ENCODE results near the gene CDK6. TPM values are rescaled to one million over a fixed set of nuclear protein-coding genes. Genes with fewer than 3 reads are reported as not detected.
A peak's percentile ranks its signal among the peaks of the same experiment; 100 is the strongest.

The CDK6 gene
- total RNA-seq, 1 donor: 45.6 TPM

DNA sequence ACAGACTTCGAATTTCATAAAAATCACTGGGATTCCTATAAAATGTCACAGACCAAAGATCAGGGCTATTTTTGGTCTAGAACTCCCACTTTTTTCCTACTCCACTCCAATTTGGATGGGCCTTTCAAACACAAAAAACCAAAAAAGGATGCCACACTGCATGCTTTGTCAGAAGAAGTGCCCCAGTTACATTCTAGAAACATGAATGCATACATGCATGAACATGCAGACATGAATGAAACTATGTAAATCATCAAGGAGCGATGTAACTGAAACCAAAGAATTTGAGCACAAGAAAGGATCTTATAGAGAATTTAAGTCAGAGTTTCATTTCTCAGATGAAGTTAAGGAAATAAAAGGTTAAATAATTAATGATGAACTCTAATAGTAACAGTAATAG lies 214.3 kb downstream of the CDK6 start:
- no peak overlapping the region for H3K4me2 ChIP-seq (ENCODE audit: insufficient read depth, low read length)
- H3K9me3 ChIP-seq (ENCODE audit: low read depth, low read length): no peaks in the 10 kb centered on the region
- H2AFZ ChIP-seq (ENCODE audit: low read length): no peak overlapping the region
- H3K4me3 ChIP-seq (ENCODE audit: insufficient read depth, low read length): no peak overlapping the region
- H3K27ac ChIP-seq (ENCODE audit: low read depth, low read length): peak overlapping the region; percentile 31
- H3K79me2 ChIP-seq (ENCODE audit: insufficient read depth, low read length): peaks cover 41% of the 10 kb centered on the region
- H4K20me1 ChIP-seq (ENCODE audit: insufficient read depth, low read length): no peaks in the 10 kb centered on the region
- H3K27me3 ChIP-seq (ENCODE audit: insufficient read depth, low read length): no peaks in the 10 kb centered on the region
- no peak for DNase-seq (ENCODE audit: insufficient read length, low spot score, missing footprints)
- peaks cover 13% of the 10 kb centered on the region for H3K36me3 ChIP-seq (ENCODE audit: insufficient read depth, low read length)
- peaks cover 25% of the 10 kb centered on the region for H3K4me1 ChIP-seq (ENCODE audit: insufficient read depth, low read length)
- TF ChIP-seq, protein P1, sequence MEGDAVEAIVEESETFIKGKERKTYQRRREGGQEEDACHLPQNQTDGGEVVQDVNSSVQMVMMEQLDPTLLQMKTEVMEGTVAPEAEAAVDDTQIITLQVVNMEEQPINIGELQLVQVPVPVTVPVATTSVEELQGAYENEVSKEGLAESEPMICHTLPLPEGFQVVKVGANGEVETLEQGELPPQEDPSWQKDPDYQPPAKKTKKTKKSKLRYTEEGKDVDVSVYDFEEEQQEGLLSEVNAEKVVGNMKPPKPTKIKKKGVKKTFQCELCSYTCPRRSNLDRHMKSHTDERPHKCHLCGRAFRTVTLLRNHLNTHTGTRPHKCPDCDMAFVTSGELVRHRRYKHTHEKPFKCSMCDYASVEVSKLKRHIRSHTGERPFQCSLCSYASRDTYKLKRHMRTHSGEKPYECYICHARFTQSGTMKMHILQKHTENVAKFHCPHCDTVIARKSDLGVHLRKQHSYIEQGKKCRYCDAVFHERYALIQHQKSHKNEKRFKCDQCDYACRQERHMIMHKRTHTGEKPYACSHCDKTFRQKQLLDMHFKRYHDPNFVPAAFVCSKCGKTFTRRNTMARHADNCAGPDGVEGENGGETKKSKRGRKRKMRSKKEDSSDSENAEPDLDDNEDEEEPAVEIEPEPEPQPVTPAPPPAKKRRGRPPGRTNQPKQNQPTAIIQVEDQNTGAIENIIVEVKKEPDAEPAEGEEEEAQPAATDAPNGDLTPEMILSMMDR (IDR thresholded peaks at IDR 0.05; ENCODE audit: extremely low read depth, low read depth, low read length): no peak

DNA sequence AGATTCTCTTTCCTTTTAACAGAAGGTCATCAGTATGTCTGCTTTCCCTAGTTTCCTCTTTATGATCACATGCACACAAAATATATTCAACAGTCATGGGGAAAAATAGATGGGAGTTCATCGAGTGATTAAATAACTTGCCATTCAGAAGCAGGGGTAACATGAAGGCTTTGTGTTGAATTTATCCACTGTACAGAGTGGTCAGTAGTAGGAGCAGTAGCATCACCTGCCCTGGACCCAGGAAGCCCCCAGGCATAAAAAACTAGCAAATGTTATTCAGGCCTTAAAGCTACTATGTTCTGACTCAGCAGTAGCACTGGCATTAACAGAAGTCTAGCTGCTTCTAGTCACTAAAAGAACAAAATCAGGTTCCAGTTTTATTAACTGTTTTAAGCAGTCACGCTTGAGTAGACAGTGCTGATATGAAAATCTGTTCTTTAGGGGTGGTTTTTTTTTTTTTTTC lies 214.8 kb downstream of the CDK6 start:
- Histone ChIP-seq H4K20me1 (ENCODE audit: insufficient read depth, low read length) (no peaks in the 10 kb centered on the region), H2AFZ (ENCODE audit: low read length) (no peak overlapping the region), H3K27me3 (ENCODE audit: insufficient read depth, low read length) (no peaks in the 10 kb centered on the region), H3K79me2 (ENCODE audit: insufficient read depth, low read length) (peaks cover 41% of the 10 kb centered on the region), H3K4me2 (ENCODE audit: insufficient read depth, low read length) (peak overlapping the region; percentile 63), H3K36me3 (ENCODE audit: insufficient read depth, low read length) (peaks cover 17% of the 10 kb centered on the region), H3K4me3 (ENCODE audit: insufficient read depth, low read length) (no peak overlapping the region), H3K4me1 (ENCODE audit: insufficient read depth, low read length) (peaks cover 25% of the 10 kb centered on the region), H3K9me3 (ENCODE audit: low read depth, low read length) (no peaks in the 10 kb centered on the region), H3K27ac (ENCODE audit: low read depth, low read length) (peak overlapping the region; percentile 31)
- TF ChIP-seq, protein P1 (IDR thresholded peaks at IDR 0.05; ENCODE audit: extremely low read depth, low read depth, low read length): no peak
- no peak for DNase-seq (ENCODE audit: insufficient read length, low spot score, missing footprints)

DNA sequence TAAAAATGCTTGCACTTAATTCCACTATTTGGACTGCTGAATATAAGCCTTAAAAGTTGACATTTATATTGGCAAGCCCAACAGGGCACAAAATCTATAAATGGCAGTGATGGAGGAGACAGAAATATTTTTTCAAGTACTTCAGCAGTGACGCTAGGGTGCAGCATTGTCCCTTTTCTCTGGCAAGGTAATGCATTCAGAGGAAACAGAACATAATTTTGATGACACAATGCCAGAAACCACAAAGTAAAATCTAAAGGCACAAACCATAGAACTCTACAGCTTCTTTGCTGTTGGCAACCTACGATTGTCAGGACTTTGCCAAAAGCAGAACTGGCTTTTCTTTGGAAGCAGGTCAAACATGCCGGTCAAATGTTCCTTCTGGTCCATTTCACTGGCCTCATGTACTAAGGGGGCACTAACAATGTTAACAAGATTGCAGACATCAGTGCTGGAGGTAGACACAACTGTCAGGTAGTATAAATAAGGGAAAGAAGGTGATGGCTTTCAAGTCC lies 215.3 kb downstream of the CDK6 start:
- TF ChIP-seq, protein P1 (IDR thresholded peaks at IDR 0.05; ENCODE audit: extremely low read depth, low read depth, low read length): peak; percentile 83
- no peaks in the 10 kb centered on the region for H4K20me1 ChIP-seq (ENCODE audit: insufficient read depth, low read length)
- no peak overlapping the region for H3K4me3 ChIP-seq (ENCODE audit: insufficient read depth, low read length)
- no peaks in the 10 kb centered on the region for H3K27me3 ChIP-seq (ENCODE audit: insufficient read depth, low read length)
- H3K9me3 ChIP-seq (ENCODE audit: low read depth, low read length): no peaks in the 10 kb centered on the region
- H3K36me3 ChIP-seq (ENCODE audit: insufficient read depth, low read length): peaks cover 22% of the 10 kb centered on the region
- peak overlapping the region; percentile 31 for H3K27ac ChIP-seq (ENCODE audit: low read depth, low read length)
- peak overlapping the region; percentile 63 for H3K4me2 ChIP-seq (ENCODE audit: insufficient read depth, low read length)
- no peak overlapping the region for H2AFZ ChIP-seq (ENCODE audit: low read length)
- DNase-seq (ENCODE audit: insufficient read length, low spot score, missing footprints): peak; percentile 67
- peaks cover 24% of the 10 kb centered on the region for H3K4me1 ChIP-seq (ENCODE audit: insufficient read depth, low read length)
- H3K79me2 ChIP-seq (ENCODE audit: insufficient read depth, low read length): peaks cover 37% of the 10 kb centered on the region

DNA sequence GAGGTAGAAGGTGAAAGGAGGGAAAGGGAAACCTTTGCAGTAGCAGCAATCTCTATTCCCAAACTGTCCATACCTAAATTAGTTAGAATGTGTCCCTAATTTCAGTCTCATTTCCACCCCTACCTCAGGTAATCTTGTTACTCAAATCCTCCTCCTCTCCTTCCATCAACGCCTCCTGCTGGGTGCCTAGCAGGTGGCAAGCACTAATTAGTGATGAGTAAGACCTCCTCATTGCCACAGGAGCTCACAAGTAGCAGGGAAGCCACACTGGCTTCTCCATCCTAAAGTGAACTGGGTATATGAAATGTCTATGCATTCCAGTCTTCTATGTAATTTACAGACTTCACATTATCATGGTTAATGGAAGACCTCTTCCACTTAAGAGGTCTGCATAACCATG lies 220.5 kb downstream of the CDK6 start:
- TF ChIP-seq, protein P1 (IDR thresholded peaks at IDR 0.05; ENCODE audit: extremely low read depth, low read depth, low read length): no peak

More for the DNA sequence above, 220.5 kb downstream of the CDK6 start:
- DNase-seq (ENCODE audit: insufficient read length, low spot score, missing footprints): no peak
- H3K4me2 ChIP-seq (ENCODE audit: insufficient read depth, low read length): no peak overlapping the region
- H3K79me2 ChIP-seq (ENCODE audit: insufficient read depth, low read length): peaks cover 16% of the 10 kb centered on the region
- no peak overlapping the region for H2AFZ ChIP-seq (ENCODE audit: low read length)
- H3K4me3 ChIP-seq (ENCODE audit: insufficient read depth, low read length): no peak overlapping the region
- H3K27me3 ChIP-seq (ENCODE audit: insufficient read depth, low read length): no peaks in the 10 kb centered on the region
- H4K20me1 ChIP-seq (ENCODE audit: insufficient read depth, low read length): no peaks in the 10 kb centered on the region
- H3K4me1 ChIP-seq (ENCODE audit: insufficient read depth, low read length): peaks cover 34% of the 10 kb centered on the region
- H3K9me3 ChIP-seq (ENCODE audit: low read depth, low read length): no peaks in the 10 kb centered on the region
- no peak overlapping the region for H3K27ac ChIP-seq (ENCODE audit: low read depth, low read length)
- H3K36me3 ChIP-seq (ENCODE audit: insufficient read depth, low read length): peaks cover 38% of the 10 kb centered on the region
